ENCODE results near the gene MFAP2. TPM values are rescaled to one million over a fixed set of nuclear protein-coding genes. Genes with fewer than 3 reads are reported as not detected.
"Not testable (repeated sequence)": the region's sequence is repeated elsewhere in the genome, so short reads cannot be mapped to it uniquely, and the experiment has no call there.

Gene MFAP2
- total and polyA plus RNA-seq, 2 of the 8 experiments (the other 6 are each of a cell fraction or from before 2014, with no cell fraction given) = 172 to 326 TPM

DNA sequence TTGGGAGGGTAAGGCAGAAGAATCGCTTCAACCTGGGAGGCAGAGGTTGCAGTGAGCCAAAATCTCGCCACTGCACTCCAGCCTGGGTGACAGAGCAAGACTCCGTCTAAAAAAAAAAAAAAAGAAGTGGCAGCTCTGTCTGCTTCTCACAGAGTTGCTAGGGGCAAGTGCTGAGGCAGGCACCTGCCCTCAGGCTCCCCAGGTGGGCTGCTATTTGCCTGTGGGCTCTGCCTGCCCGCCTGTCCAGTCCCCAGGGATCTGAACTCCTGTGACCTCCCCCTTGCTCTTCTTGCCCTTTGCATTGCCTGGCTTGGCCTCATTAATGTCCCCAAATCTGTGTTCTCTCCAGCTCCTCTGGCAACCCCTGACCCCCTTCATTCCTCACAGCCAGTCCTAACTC is 28.0 kb downstream of the MFAP2 start:
- H2BK20ac ChIP-seq (ENCODE audit: low read length); H4K20me1 ChIP-seq (replicated peaks in 1 of 2; ENCODE audit: control insufficient read depth in 1 of 2, insufficient read depth in 2 of 2, low read length in 2 of 2); H2AK5ac ChIP-seq (ENCODE audit: low read depth, low read length); H3K79me2 ChIP-seq (ENCODE audit: control insufficient read depth in 1 of 2, insufficient read depth in 2 of 2, low read length in 2 of 2); H4K5ac ChIP-seq (ENCODE audit: insufficient read length, low read depth, low read length); H2BK120ac ChIP-seq (replicated peaks; ENCODE audit: low read depth, low read length); H3K9ac ChIP-seq (replicated peaks in 1 of 4; ENCODE audit: extremely low read depth in 1 of 4, low read depth in 3 of 4, low read length in 3 of 4); H3K4me3 ChIP-seq (ENCODE audit: extremely low read depth in 1 of 4, insufficient read depth in 2 of 4, low read depth in 3 of 4, low read length in 4 of 4); H4K91ac ChIP-seq (replicated peaks; ENCODE audit: insufficient read length, low read length); H3K23me2 ChIP-seq (ENCODE audit: low read depth, low read length); H2BK12ac ChIP-seq (ENCODE audit: low read depth, low read length); H3K23ac ChIP-seq (ENCODE audit: insufficient read length); H3K18ac ChIP-seq (ENCODE audit: extremely low read depth, low read length); H3K4me1 ChIP-seq (replicated peaks in 1 of 4; ENCODE audit: control insufficient read depth in 3 of 4, insufficient read depth in 4 of 4, low read length in 3 of 4); DNase-seq (ENCODE audit: low read depth in 1 of 2, low spot score in 2 of 2); H3K79me1 ChIP-seq (ENCODE audit: low read depth, low read length); H3K27me3 ChIP-seq (replicated peaks in 1 of 4; ENCODE audit: control insufficient read depth in 3 of 4, extremely low read depth in 1 of 4, insufficient read depth in 3 of 4, low read length in 3 of 4); H3K14ac ChIP-seq (ENCODE audit: insufficient read length); H3K27ac ChIP-seq (ENCODE audit: low read depth, low read length); H3K4ac ChIP-seq (replicated peaks; ENCODE audit: insufficient read length, low read depth, low read length); H2BK5ac ChIP-seq (ENCODE audit: low read depth, low read length); H4K8ac ChIP-seq (ENCODE audit: extremely low read depth, insufficient read depth, low read length); H3K4me2 ChIP-seq (ENCODE audit: insufficient read depth in 1 of 2, low read depth in 2 of 2, low read length in 2 of 2); H3K56ac ChIP-seq (replicated peaks; ENCODE audit: insufficient read length, low read depth, low read length); H3K9me3 ChIP-seq (ENCODE audit: insufficient read depth in 2 of 2, low read depth in 1 of 2, low read length in 1 of 2); H2BK15ac ChIP-seq (ENCODE audit: low read length); H2AFZ ChIP-seq (ENCODE audit: low read length): not testable (repeated sequence)
- peak; percentile 75 for FAIRE-seq
- ChIA-PET POLR2A (ENCODE audit: partially characterized antibody) (interaction anchor here (0.9 to 1.3 kb wide), 6 partner anchors 28 to 334 kb away, joined by 3 to 8 read pairs (median 3); partner anchors contain the start of genes MFAP2 and RNU1-2), CTCF (ENCODE audit: partially characterized antibody) (interaction anchor here (0.5 to 8.9 kb wide), 40 partner anchors 10 to 498 kb away, joined by 3 to 155 read pairs (median 5); partner anchors contain the start of genes ATP13A2, CROCC and MFAP2)
- H3K36me3 ChIP-seq (ENCODE audit: control insufficient read depth in 2 of 4, insufficient read depth in 4 of 4, low read length in 3 of 4) = peaks cover 4 to 36% (median 17%) of the 10 kb centered on the region in 4 experiments
- 82% methylated on average over 1 of the region's 4 CpGs; no CpG with 5 or more reads in 1 of the 2 experiments for WGBS, 2 experiments (ENCODE audit: extremely low coverage in 1 of 2, insufficient coverage in 1 of 2, insufficient read length in 1 of 2, insufficient replicate concordance in 2 of 2, low coverage in 1 of 2, low lambda C conversion rate in 2 of 2, missing lambda C conversion rate in 1 of 2)

DNA sequence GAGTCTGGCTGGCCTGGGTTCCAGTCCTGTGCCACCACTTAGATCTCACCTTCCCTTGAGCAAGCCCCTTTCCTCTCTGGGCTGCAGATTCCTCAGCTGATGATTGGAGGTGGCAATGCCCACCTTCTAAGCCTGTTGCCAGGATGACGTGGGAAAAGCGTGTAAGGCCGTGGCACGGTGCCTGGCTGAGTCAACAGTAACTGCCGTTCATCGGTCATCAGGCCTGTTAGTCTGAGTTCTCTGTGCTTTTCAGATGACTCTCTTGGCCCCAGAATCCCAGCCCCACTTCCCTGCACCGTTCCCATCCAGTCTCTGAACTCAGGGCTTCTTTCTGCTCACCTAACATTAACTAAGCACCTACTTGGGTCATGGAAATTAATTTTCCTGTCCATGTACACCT is 31.4 kb downstream of the MFAP2 start:
- not testable (repeated sequence) for H3K18ac ChIP-seq (ENCODE audit: extremely low read depth, low read length); H3K23ac ChIP-seq (ENCODE audit: insufficient read length)

More for the DNA sequence above, 31.4 kb downstream of the MFAP2 start:
- H3K4me2 ChIP-seq (ENCODE audit: insufficient read depth in 1 of 2, low read depth in 2 of 2, low read length in 2 of 2); H2BK120ac ChIP-seq (replicated peaks; ENCODE audit: low read depth, low read length); H4K5ac ChIP-seq (ENCODE audit: insufficient read length, low read depth, low read length); H2BK15ac ChIP-seq (ENCODE audit: low read length); H3K56ac ChIP-seq (replicated peaks; ENCODE audit: insufficient read length, low read depth, low read length); H3K4ac ChIP-seq (replicated peaks; ENCODE audit: insufficient read length, low read depth, low read length); H2AFZ ChIP-seq (ENCODE audit: low read length); H4K91ac ChIP-seq (replicated peaks; ENCODE audit: insufficient read length, low read length); FAIRE-seq; H2BK5ac ChIP-seq (ENCODE audit: low read depth, low read length); H2AK5ac ChIP-seq (ENCODE audit: low read depth, low read length); H3K4me1 ChIP-seq (replicated peaks in 1 of 4; ENCODE audit: control insufficient read depth in 3 of 4, insufficient read depth in 4 of 4, low read length in 3 of 4); H3K27ac ChIP-seq (ENCODE audit: low read depth, low read length); H3K27me3 ChIP-seq (replicated peaks in 1 of 4; ENCODE audit: control insufficient read depth in 3 of 4, extremely low read depth in 1 of 4, insufficient read depth in 3 of 4, low read length in 3 of 4); H2BK20ac ChIP-seq (ENCODE audit: low read length); DNase-seq (ENCODE audit: low read depth in 1 of 2, low spot score in 2 of 2); H4K8ac ChIP-seq (ENCODE audit: extremely low read depth, insufficient read depth, low read length); H3K23me2 ChIP-seq (ENCODE audit: low read depth, low read length); H4K20me1 ChIP-seq (replicated peaks in 1 of 2; ENCODE audit: control insufficient read depth in 1 of 2, insufficient read depth in 2 of 2, low read length in 2 of 2); H3K79me1 ChIP-seq (ENCODE audit: low read depth, low read length); POLR2A ChIA-PET (ENCODE audit: partially characterized antibody); H3K4me3 ChIP-seq (ENCODE audit: extremely low read depth in 1 of 4, insufficient read depth in 2 of 4, low read depth in 3 of 4, low read length in 4 of 4); H2BK12ac ChIP-seq (ENCODE audit: low read depth, low read length); H3K9ac ChIP-seq (replicated peaks in 1 of 4; ENCODE audit: extremely low read depth in 1 of 4, low read depth in 3 of 4, low read length in 3 of 4); H3K14ac ChIP-seq (ENCODE audit: insufficient read length); H3K9me3 ChIP-seq (ENCODE audit: insufficient read depth in 2 of 2, low read depth in 1 of 2, low read length in 1 of 2); H3K79me2 ChIP-seq (ENCODE audit: control insufficient read depth in 1 of 2, insufficient read depth in 2 of 2, low read length in 2 of 2): not testable (repeated sequence)
- 97% methylated on average over 7 of the region's 7 CpGs; no CpG with 5 or more reads in 1 of the 2 experiments for WGBS, 2 experiments (ENCODE audit: extremely low coverage in 1 of 2, insufficient coverage in 1 of 2, insufficient read length in 1 of 2, insufficient replicate concordance in 2 of 2, low coverage in 1 of 2, low lambda C conversion rate in 2 of 2, missing lambda C conversion rate in 1 of 2)
- CTCF ChIA-PET (ENCODE audit: partially characterized antibody) = interaction anchor here (0.6 to 8.9 kb wide), 8 partner anchors 9 to 1332 kb away, joined by 3 to 155 read pairs (median 4); no protein-coding TSS in a partner anchor
- H3K36me3 ChIP-seq (ENCODE audit: control insufficient read depth in 2 of 4, insufficient read depth in 4 of 4, low read length in 3 of 4) = peaks cover 0 to 22% (median 4%) of the 10 kb centered on the region in 4 experiments; a peak in 6 of 8 replicates
